ENCODE data around the gene ASCL1. TPM values are rescaled to one million over a fixed set of nuclear protein-coding genes. Genes with fewer than 3 reads are reported as not detected.

The ASCL1 gene
- polyA plus RNA-seq, 4 donors, result 0.06 to 5.6 TPM; not detected in 2

DNA sequence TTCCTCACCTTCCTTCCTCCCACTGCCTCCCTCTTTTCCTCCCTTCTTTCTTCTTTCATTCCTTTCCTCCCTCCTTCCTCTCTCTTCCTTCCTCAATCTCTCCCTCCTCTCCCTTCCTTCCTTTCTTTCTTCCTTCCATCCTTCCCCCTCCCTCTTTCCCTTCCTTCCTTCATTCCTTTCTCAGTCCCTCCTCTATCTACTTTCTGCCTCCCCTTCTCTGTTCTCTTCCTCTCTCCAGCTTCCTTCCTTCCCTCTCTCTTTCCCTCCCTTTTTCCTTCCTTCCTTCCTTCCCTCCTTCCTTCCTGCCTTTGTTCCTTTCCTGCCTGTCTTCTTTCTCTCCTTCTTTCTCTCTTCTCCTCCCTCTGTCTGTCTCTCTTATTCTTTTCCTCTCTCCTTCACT, 16.1 kb downstream of the ASCL1 start:
- FAIRE-seq, result no peak
- H3K27me3 ChIP-seq (ENCODE audit: control insufficient read depth in 3 of 3, insufficient read depth in 3 of 3, low read length in 3 of 3), result peaks cover 0 to 35% (median 2%) of the 10 kb centered on the region in 3 donors
- DNase-seq, result no peak

GRCh38 chr12:102976609-102977280, 19.3 kb downstream of the ASCL1 start:
- Histone ChIP-seq H3K9me3 (ENCODE audit: control insufficient read depth in 2 of 2, insufficient read depth in 1 of 2, low read depth in 1 of 2, low read length in 1 of 2) (no peaks in the 10 kb centered on the region), H3K27ac (ENCODE audit: low read depth in 1 of 3, low read length in 2 of 3) (no peak overlapping the region), H3K4me3 (ENCODE audit: low read depth in 1 of 3, low read length in 3 of 3) (no peak overlapping the region), H3K4me1 (ENCODE audit: control insufficient read depth in 3 of 3, insufficient read depth in 2 of 3, low read depth in 1 of 3, low read length in 2 of 3) (no peaks in the 10 kb centered on the region), H3K36me3 (ENCODE audit: control insufficient read depth in 3 of 3, insufficient read depth in 2 of 3, low read depth in 1 of 3, low read length in 3 of 3) (no peaks in the 10 kb centered on the region), H3K27me3 (ENCODE audit: control insufficient read depth in 3 of 3, insufficient read depth in 3 of 3, low read length in 3 of 3) (peaks cover 0 to 27% (median 1%) of the 10 kb centered on the region in 3 donors)
- 35 to 47% (median 41%) methylated on average over 5 of the region's 5 CpGs for WGBS, 3 donors
- DNase-seq (no peak), FAIRE-seq (no peak)

More for the DNA sequence above, 16.1 kb downstream of the ASCL1 start:
- H3K27ac ChIP-seq (ENCODE audit: low read depth in 1 of 3, low read length in 2 of 3), result no peak overlapping the region
- H3K36me3 ChIP-seq (ENCODE audit: control insufficient read depth in 3 of 3, insufficient read depth in 2 of 3, low read depth in 1 of 3, low read length in 3 of 3), result no peaks in the 10 kb centered on the region
- no peak overlapping the region for H3K4me3 ChIP-seq (ENCODE audit: low read depth in 1 of 3, low read length in 3 of 3)
- no peaks in the 10 kb centered on the region for H3K4me1 ChIP-seq (ENCODE audit: control insufficient read depth in 3 of 3, insufficient read depth in 2 of 3, low read depth in 1 of 3, low read length in 2 of 3)
- no peaks in the 10 kb centered on the region for H3K9me3 ChIP-seq (ENCODE audit: control insufficient read depth in 2 of 2, insufficient read depth in 1 of 2, low read depth in 1 of 2, low read length in 1 of 2)

GRCh38 chr12:102977945-102978706, 20.7 kb downstream of the ASCL1 start:
- Histone ChIP-seq H3K4me1 (ENCODE audit: control insufficient read depth in 3 of 3, insufficient read depth in 2 of 3, low read depth in 1 of 3, low read length in 2 of 3) (no peaks in the 10 kb centered on the region), H3K4me3 (ENCODE audit: low read depth in 1 of 3, low read length in 3 of 3) (no peak overlapping the region), H3K27ac (ENCODE audit: low read depth in 1 of 3, low read length in 2 of 3) (no peak overlapping the region), H3K9me3 (ENCODE audit: control insufficient read depth in 2 of 2, insufficient read depth in 1 of 2, low read depth in 1 of 2, low read length in 1 of 2) (no peaks in the 10 kb centered on the region), H3K36me3 (ENCODE audit: control insufficient read depth in 3 of 3, insufficient read depth in 2 of 3, low read depth in 1 of 3, low read length in 3 of 3) (no peaks in the 10 kb centered on the region), H3K27me3 (ENCODE audit: control insufficient read depth in 3 of 3, insufficient read depth in 3 of 3, low read length in 3 of 3) (peaks cover 0 to 21% (median 0%) of the 10 kb centered on the region in 3 donors)
- WGBS, 3 donors, result 42 to 58% (median 57%) methylated on average over 16 of the region's 16 CpGs
- FAIRE-seq, result no peak
- no peak for DNase-seq

DNA sequence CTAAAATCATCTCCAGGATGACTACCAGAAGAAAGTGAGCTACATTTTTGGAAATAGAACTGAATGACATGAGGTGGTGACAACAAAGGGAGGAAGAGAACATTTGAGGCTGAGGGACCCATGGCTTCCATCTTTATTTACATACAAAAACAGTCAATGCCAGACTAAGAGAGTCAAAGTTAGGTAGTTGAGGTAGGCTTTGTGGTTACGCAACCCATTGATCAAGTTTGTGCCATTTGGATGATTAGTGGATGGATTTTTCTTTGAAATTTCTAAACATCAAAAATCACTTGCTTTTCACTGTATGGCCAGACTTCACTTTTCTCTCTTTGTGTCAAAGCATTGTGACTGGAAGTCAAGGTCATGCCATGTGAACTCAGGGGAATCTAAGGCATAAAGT, 22.9 kb downstream of the ASCL1 start:
- DNase-seq, result no peak
- Histone ChIP-seq H3K4me1 (ENCODE audit: control insufficient read depth in 3 of 3, insufficient read depth in 2 of 3, low read depth in 1 of 3, low read length in 2 of 3) (no peaks in the 10 kb centered on the region), H3K27me3 (ENCODE audit: control insufficient read depth in 3 of 3, insufficient read depth in 3 of 3, low read length in 3 of 3) (peaks cover 0 to 21% (median 0%) of the 10 kb centered on the region in 3 donors), H3K9me3 (ENCODE audit: control insufficient read depth in 2 of 2, insufficient read depth in 1 of 2, low read depth in 1 of 2, low read length in 1 of 2) (no peaks in the 10 kb centered on the region), H3K27ac (ENCODE audit: low read depth in 1 of 3, low read length in 2 of 3) (no peak overlapping the region), H3K4me3 (ENCODE audit: low read depth in 1 of 3, low read length in 3 of 3) (no peak overlapping the region), H3K36me3 (ENCODE audit: control insufficient read depth in 3 of 3, insufficient read depth in 2 of 3, low read depth in 1 of 3, low read length in 3 of 3) (no peaks in the 10 kb centered on the region)
- 89 to 97% (median 92%) methylated on average over 1 of the region's 1 CpG for WGBS, 3 donors
- FAIRE-seq, result no peak

- Histone ChIP-seq H3K4me1 (ENCODE audit: control insufficient read depth in 3 of 3, insufficient read depth in 2 of 3, low read depth in 1 of 3, low read length in 2 of 3) (no peaks in the 10 kb centered on the region), H3K36me3 (ENCODE audit: control insufficient read depth in 3 of 3, insufficient read depth in 2 of 3, low read depth in 1 of 3, low read length in 3 of 3) (no peaks in the 10 kb centered on the region), H3K27me3 (ENCODE audit: control insufficient read depth in 3 of 3, insufficient read depth in 3 of 3, low read length in 3 of 3) (peaks cover 0 to 3% (median 0%) of the 10 kb centered on the region in 3 donors), H3K4me3 (ENCODE audit: low read depth in 1 of 3, low read length in 3 of 3) (no peak overlapping the region), H3K27ac (ENCODE audit: low read depth in 1 of 3, low read length in 2 of 3) (no peak overlapping the region), H3K9me3 (ENCODE audit: control insufficient read depth in 2 of 2, insufficient read depth in 1 of 2, low read depth in 1 of 2, low read length in 1 of 2) (no peaks in the 10 kb centered on the region)
- DNase-seq, result no peak
- 52 to 70% (median 53%) methylated on average over 2 of the region's 2 CpGs for WGBS, 3 donors
- no peak for FAIRE-seq
These were observed 32.9 kb downstream of the ASCL1 start for GRCh38 chr12:102990419-102990818.

- peaks cover 0 to 3% of the 10 kb centered on the region in 2 donors for H3K9me3 ChIP-seq (ENCODE audit: control insufficient read depth in 2 of 2, insufficient read depth in 1 of 2, low read depth in 1 of 2, low read length in 1 of 2)
These were observed 34.8 kb downstream of the ASCL1 start for GRCh38 chr12:102992297-102992696.

DNA sequence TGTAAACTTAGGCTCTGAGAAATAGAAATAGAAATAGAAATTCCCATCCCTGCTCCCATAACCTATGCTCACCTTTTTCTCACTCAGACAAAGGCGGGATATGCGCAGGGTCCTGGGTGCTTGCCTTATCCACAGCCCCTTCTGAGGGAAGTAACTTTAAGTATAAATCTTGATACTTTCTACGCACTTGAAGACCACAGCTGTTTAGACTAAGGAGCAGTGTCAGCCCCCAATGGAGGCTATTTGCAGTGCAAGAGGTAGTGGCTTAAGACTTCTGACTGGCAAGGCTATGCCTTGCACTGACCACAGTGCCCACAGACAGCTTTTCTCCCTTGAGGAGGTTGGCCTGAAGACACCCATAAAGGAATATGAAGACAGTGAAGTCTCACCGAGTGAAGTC, 35.2 kb downstream of the ASCL1 start:
- H3K4me1 ChIP-seq (ENCODE audit: control insufficient read depth in 3 of 3, insufficient read depth in 2 of 3, low read depth in 1 of 3, low read length in 2 of 3), result no peaks in the 10 kb centered on the region
- peaks cover 0 to 6% of the 10 kb centered on the region in 2 donors for H3K9me3 ChIP-seq (ENCODE audit: control insufficient read depth in 2 of 2, insufficient read depth in 1 of 2, low read depth in 1 of 2, low read length in 1 of 2)
- 84 to 94% (median 89%) methylated on average over 4 of the region's 4 CpGs for WGBS, 3 donors

More at GRCh38 chr12:102992297-102992696, 34.8 kb downstream of the ASCL1 start:
- Histone ChIP-seq H3K4me1 (ENCODE audit: control insufficient read depth in 3 of 3, insufficient read depth in 2 of 3, low read depth in 1 of 3, low read length in 2 of 3) (no peaks in the 10 kb centered on the region), H3K27me3 (ENCODE audit: control insufficient read depth in 3 of 3, insufficient read depth in 3 of 3, low read length in 3 of 3) (peaks cover 0 to 3% (median 0%) of the 10 kb centered on the region in 3 donors), H3K27ac (ENCODE audit: low read depth in 1 of 3, low read length in 2 of 3) (no peak overlapping the region), H3K36me3 (ENCODE audit: control insufficient read depth in 3 of 3, insufficient read depth in 2 of 3, low read depth in 1 of 3, low read length in 3 of 3) (no peaks in the 10 kb centered on the region), H3K4me3 (ENCODE audit: low read depth in 1 of 3, low read length in 3 of 3) (no peak overlapping the region)
- 38 to 50% (median 48%) methylated on average over 5 of the region's 5 CpGs for WGBS, 3 donors
- FAIRE-seq, result no peak
- no peak for DNase-seq

GRCh38 chr12:102993537-102993936, 36.1 kb downstream of the ASCL1 start:
- H3K36me3 ChIP-seq (ENCODE audit: control insufficient read depth in 3 of 3, insufficient read depth in 2 of 3, low read depth in 1 of 3, low read length in 3 of 3), result no peaks in the 10 kb centered on the region
- H3K4me1 ChIP-seq (ENCODE audit: control insufficient read depth in 3 of 3, insufficient read depth in 2 of 3, low read depth in 1 of 3, low read length in 2 of 3), result no peaks in the 10 kb centered on the region
- FAIRE-seq (no peak), DNase-seq (no peak)
- 85 to 88% (median 86%) methylated on average over 1 of the region's 1 CpG for WGBS, 3 donors
- peaks cover 0 to 3% (median 0%) of the 10 kb centered on the region in 3 donors for H3K27me3 ChIP-seq (ENCODE audit: control insufficient read depth in 3 of 3, insufficient read depth in 3 of 3, low read length in 3 of 3)
- H3K9me3 ChIP-seq (ENCODE audit: control insufficient read depth in 2 of 2, insufficient read depth in 1 of 2, low read depth in 1 of 2, low read length in 1 of 2), result peaks cover 0 to 11% of the 10 kb centered on the region in 2 donors
- H3K4me3 ChIP-seq (ENCODE audit: low read depth in 1 of 3, low read length in 3 of 3), result no peak overlapping the region
- no peak overlapping the region for H3K27ac ChIP-seq (ENCODE audit: low read depth in 1 of 3, low read length in 2 of 3)

More for the DNA sequence above, 35.2 kb downstream of the ASCL1 start:
- Histone ChIP-seq H3K4me3 (ENCODE audit: low read depth in 1 of 3, low read length in 3 of 3) (no peak overlapping the region), H3K27ac (ENCODE audit: low read depth in 1 of 3, low read length in 2 of 3) (no peak overlapping the region), H3K27me3 (ENCODE audit: control insufficient read depth in 3 of 3, insufficient read depth in 3 of 3, low read length in 3 of 3) (peaks cover 0 to 3% (median 0%) of the 10 kb centered on the region in 3 donors), H3K36me3 (ENCODE audit: control insufficient read depth in 3 of 3, insufficient read depth in 2 of 3, low read depth in 1 of 3, low read length in 3 of 3) (no peaks in the 10 kb centered on the region)
- FAIRE-seq (no peak), DNase-seq (no peak)

Measured in small intestine (tissue), 7 donors.